Pancreas (tissue), 10 donors: ENCODE data around the gene CHD2. TPM values are rescaled to one million over a fixed set of nuclear protein-coding genes. Genes with fewer than 3 reads are reported as not detected.

Experiments used
- ATAC-seq, 4 donors: fragments of 200-7000 bp; cut with Tn5 transposase; one replicate each; pipeline versions ENCODE4 v1.8.0 to v1.9.1; 2020; ENCODE audit warnings: mild to moderate bottlenecking in 4 of 4, moderate library complexity in 4 of 4
- DNase-seq, 6 donors: peaks; one replicate each; pipeline ENCODE4 v3.0.0-alpha.2; 2020
- FAIRE-seq: peaks from 2 replicates; lab custom pipeline; 2012; peaks lifted over from hg19 to GRCh38; lab: Jason Lieb, UNC
- H3K27ac ChIP-seq, 4 donors: fragments of 200-600 bp; sonication (generic); 1 replicate in 3 of 4; 2 replicates in 1 of 4; pipeline versions ENCODE4 v1.5.0 to v1.8.0; 2020
- H3K27me3 ChIP-seq, 4 donors: fragments of 200-600 bp; one replicate each; pipeline ENCODE4 v1.8.0; 2021
- H3K36me3 ChIP-seq, 3 donors: fragments of 200-600 bp; sonication (generic) in 1 of 3; one replicate each; pipeline versions ENCODE4 v1.5.0 to v1.8.0; 2020 to 2021
- H3K4me1 ChIP-seq, 3 donors: fragments of 200-600 bp; one replicate each; pipeline ENCODE4 v1.8.0; 2021
- H3K4me3 ChIP-seq, 4 donors: fragments of 200-600 bp; sonication (generic) in 2 of 4; one replicate each; pipeline versions ENCODE4 v1.5.0 to v1.8.0; 2020 to 2021
- H3K9me3 ChIP-seq, 4 donors: fragments of 200-600 bp; one replicate each; pipeline ENCODE4 v1.8.0; 2021
- WGBS, 2 donors: extraction: QIAGEN DNeasy Blood & Tissue Kit; methylation state at CpG; one replicate each; pipeline ENCODE4 v1.1.7; 2013; 5-methylcytosine and 5-hydroxymethylcytosine counted together
- intact Hi-C, 3 donors: fragments of 100-400 bp; cut with DNase I; formaldehyde crosslinking; loops; one replicate each; pipeline versions ENCODE4 v1.11.1 to v1.14.2; 2022
- microRNA-seq, 2 donors: library from miRNA; unstranded; fragments of <30 nt; microRNA quantifications; one replicate each; pipeline versions ENCODE4 to v1.1.0, GENCODE V29; 2019 to 2020
- polyA plus RNA-seq, 2 donors: library from polyadenylated mRNA; stranded (reverse); fragments of 200-250 nt; gene quantifications; one replicate each; pipeline ENCODE4 v1.2.3, GENCODE V29; 2013
- total RNA-seq, 6 donors: library from RNA; stranded (reverse); fragmentation: NEBNext Ultra II Directional in 4 of 6; extraction: Animal tissue kit (Norgen Biotek cat#: 25700) in 4 of 6; gene quantifications; one replicate each; pipeline versions ENCODE4 v1.2.1 to v1.2.4, GENCODE V29; 2021 to 2023
- TF ChIP-seq, protein P1 (sequence below), 4 donors: fragments of 200-600 bp; sonication (generic) in 3 of 4; IDR thresholded peaks; one replicate each; pipeline versions ENCODE4 v1.5.0 to v1.8.0; 2021; ENCODE audit warnings: antibody characterized with exemption in 4 of 4
- donor health status: healthy with polysubstance abuse.
- donor health status: DM: no; HTN: no; CAD: no; lungs with moderate emphysema.
- donor health status: DM: no; HTN: no; CAD: no.
- donor health status: control.
- donor health status: control.
- donor health status: Bipolar disorder and iron deficiency.
- donor health status: DM: yes; HTN: yes; CAD: no.
- donor health status: DM: no; HTN: no; CAD: no.
- donor health status: DM: no; HTN: no; CAD: no.
- donor health status: DM: yes; HTN: yes; CAD: no.

The CHD2 gene
- total and polyA plus RNA-seq, 8 donors = 27.7 to 86.3 (median 44.0) TPM

DNA sequence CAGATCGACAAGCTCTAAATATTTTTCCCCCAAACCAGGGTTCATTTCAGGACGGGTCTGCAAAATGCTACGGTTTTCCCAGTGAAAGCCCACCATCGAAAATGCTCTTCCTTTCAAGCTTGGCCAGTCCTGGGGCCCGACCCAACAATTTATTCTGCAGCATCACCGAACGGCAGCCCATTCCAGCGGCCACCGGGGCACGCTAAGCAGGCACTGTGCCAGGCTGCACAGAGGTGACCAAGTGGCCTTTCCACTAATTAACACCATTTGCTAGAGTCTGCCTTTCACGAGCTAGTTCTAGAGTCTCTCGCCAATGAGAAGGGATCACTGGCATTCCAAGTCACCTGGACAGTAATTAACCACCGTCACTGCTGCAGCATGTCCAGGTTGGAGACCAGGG, 174.5 kb downstream of the CHD2 start:
- FAIRE-seq = no peak
- ATAC-seq = no peak
- intact Hi-C loops = no loop called here
- Histone ChIP-seq H3K27me3 (no peaks in the 10 kb centered on the region), H3K9me3 (no peaks in the 10 kb centered on the region), H3K4me3 (no peak overlapping the region), H3K36me3 (no peaks in the 10 kb centered on the region), H3K4me1 (no peaks in the 10 kb centered on the region), H3K27ac (no peak overlapping the region)
- no peak for DNase-seq
- TF ChIP-seq, protein P1, sequence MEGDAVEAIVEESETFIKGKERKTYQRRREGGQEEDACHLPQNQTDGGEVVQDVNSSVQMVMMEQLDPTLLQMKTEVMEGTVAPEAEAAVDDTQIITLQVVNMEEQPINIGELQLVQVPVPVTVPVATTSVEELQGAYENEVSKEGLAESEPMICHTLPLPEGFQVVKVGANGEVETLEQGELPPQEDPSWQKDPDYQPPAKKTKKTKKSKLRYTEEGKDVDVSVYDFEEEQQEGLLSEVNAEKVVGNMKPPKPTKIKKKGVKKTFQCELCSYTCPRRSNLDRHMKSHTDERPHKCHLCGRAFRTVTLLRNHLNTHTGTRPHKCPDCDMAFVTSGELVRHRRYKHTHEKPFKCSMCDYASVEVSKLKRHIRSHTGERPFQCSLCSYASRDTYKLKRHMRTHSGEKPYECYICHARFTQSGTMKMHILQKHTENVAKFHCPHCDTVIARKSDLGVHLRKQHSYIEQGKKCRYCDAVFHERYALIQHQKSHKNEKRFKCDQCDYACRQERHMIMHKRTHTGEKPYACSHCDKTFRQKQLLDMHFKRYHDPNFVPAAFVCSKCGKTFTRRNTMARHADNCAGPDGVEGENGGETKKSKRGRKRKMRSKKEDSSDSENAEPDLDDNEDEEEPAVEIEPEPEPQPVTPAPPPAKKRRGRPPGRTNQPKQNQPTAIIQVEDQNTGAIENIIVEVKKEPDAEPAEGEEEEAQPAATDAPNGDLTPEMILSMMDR (IDR thresholded peaks at IDR 0.05) = no peak
- 72 to 74% methylated on average over 13 of the region's 13 CpGs for WGBS, 2 donors

DNA sequence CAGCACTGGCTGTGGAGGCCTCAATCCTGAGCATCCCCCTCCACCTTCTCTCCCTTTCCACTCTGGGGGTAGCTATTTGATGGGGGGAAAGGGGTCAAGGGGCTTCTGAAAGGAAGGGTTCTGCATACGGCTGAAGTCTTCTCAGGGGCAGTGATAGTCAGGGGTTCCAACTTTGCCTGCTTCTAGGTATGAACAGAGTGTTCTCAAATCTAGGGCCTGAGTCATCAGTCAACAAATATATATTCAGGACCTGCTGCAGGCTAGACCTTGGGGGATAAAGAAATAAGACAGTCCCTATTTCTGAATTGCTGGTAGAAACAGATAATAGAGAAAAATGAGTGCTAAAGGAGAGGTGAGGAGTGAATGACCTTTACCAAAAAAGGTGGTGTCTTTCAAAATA, 176.1 kb downstream of the CHD2 start:
- FAIRE-seq (no peak), ATAC-seq (no peak), DNase-seq (no peak)
- TF ChIP-seq, protein P1 (IDR thresholded peaks at IDR 0.05) = no peak
- H3K36me3 ChIP-seq = no peaks in the 10 kb centered on the region
- H3K4me1 ChIP-seq = no peaks in the 10 kb centered on the region
- intact Hi-C loops = no loop called here
- 79 to 95% methylated on average over 1 of the region's 1 CpG for WGBS, 2 donors
- no peak overlapping the region for H3K4me3 ChIP-seq
- no peak overlapping the region for H3K27ac ChIP-seq
- H3K9me3 ChIP-seq = no peaks in the 10 kb centered on the region
- H3K27me3 ChIP-seq = no peaks in the 10 kb centered on the region

- no peaks in the 10 kb centered on the region for H3K4me1 ChIP-seq
Measured at GRCh38 chr15:93076875-93077274, 176.8 kb downstream of the CHD2 start.

More at GRCh38 chr15:93076875-93077274, 176.8 kb downstream of the CHD2 start:
- Histone ChIP-seq H3K9me3 (no peaks in the 10 kb centered on the region), H3K27me3 (no peaks in the 10 kb centered on the region), H3K4me3 (no peak overlapping the region), H3K27ac (no peak overlapping the region), H3K36me3 (no peaks in the 10 kb centered on the region)
- TF ChIP-seq, protein P1 (IDR thresholded peaks at IDR 0.05) = no peak
- intact Hi-C loops = no loop called here
- DNase-seq (no peak), ATAC-seq (no peak), FAIRE-seq (no peak)
- WGBS, 2 donors = 88% methylated on average over 5 of the region's 5 CpGs

Small RNAs within 50 kb of the gene (microRNA-seq; reads per million reads assigned to microRNA genes)
- gene MIR3175 = 0 reads per million in 2 donors

Other genes starting within 250 kb of the CHD2 start
- gene FAM174B, start 244.5 kb upstream of the CHD2 start, total RNA-seq = 100 to 1,000 TPM in 1 of 6 donors, 10 to 100 TPM in 5; 42.3 to 122 (median 73.6) TPM
- 10 to 100 TPM; 26.0 to 26.8 TPM for gene FAM174B, start 244.5 kb upstream of the CHD2 start, polyA plus RNA-seq
- 10 to 100 TPM in 2 of 6 donors, 1 to 10 TPM in 4; 3.7 to 14.3 (median 8.0) TPM for gene RGMA, start 188.9 kb downstream of the CHD2 start, total RNA-seq
- gene RGMA, start 188.9 kb downstream of the CHD2 start, polyA plus RNA-seq = 1 to 10 TPM; 6.0 to 6.3 TPM